ENCODE measurements around the gene ATE1.
A peak's percentile ranks its signal among the peaks of the same experiment; 100 is the strongest.

Gene ATE1

GRCh38 chr10:121715076-121715475 lies 212.8 kb downstream of the ATE1 start:
- no peak overlapping the region for H3K4me3 ChIP-seq (ENCODE audit: low read length)
- TF ChIP-seq CTCF (conservative IDR thresholded peaks at IDR 0.05; ENCODE audit: low read length): no peak
- no peak for DNase-seq (ENCODE audit: low read depth)

DNA sequence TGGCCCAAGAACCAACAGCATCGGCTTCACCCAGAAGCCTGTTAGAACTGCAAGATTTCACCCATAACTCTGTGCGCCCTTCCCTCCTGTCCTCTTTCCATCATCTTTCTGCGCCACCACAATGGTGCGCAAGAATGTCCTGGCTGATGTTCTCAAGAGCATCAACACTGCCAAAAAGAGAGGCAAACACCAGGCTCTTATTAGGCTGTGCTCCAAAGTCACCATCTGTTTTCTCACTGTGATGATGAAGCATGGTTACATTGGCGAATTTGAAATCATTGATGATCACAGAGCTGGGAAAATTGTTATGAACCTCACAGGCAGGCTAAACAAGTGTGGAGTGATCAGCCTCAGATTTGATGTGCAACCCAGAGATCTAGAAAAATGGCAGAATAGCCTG lies 214.3 kb downstream of the ATE1 start:
- no peak overlapping the region for H3K4me3 ChIP-seq (ENCODE audit: low read length)
- no peak for TF ChIP-seq CTCF (conservative IDR thresholded peaks at IDR 0.05; ENCODE audit: low read length)
- peak; percentile 29 for DNase-seq (ENCODE audit: low read depth)

- no peak for TF ChIP-seq CTCF (conservative IDR thresholded peaks at IDR 0.05; ENCODE audit: low read length)
- no peak overlapping the region for H3K4me3 ChIP-seq (ENCODE audit: low read length)
- no peak for DNase-seq (ENCODE audit: low read depth)
Observed at GRCh38 chr10:121710971-121711370, 216.9 kb downstream of the ATE1 start.

DNA sequence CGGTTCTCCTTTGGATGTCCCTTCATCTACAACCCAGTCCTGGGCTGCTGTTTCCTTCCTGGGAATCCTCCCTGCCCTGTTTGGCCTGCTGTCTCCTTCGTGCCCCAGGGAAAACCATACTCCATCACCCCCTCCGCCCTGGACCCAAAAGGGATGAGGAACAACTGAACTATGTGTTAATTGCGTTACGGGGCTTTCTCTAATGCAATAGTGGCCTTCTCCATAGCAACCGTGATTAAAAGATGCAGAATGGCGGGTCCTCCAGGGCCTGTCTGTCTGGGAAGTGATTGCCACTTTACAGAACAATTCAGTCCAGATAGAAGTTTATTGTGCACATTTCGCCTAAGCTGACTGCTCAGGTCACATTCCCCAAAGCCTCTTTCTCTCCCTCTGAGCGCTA lies 217.6 kb downstream of the ATE1 start:
- no peak for DNase-seq (ENCODE audit: low read depth)
- no peak overlapping the region for H3K4me3 ChIP-seq (ENCODE audit: low read length)
- no peak for TF ChIP-seq CTCF (conservative IDR thresholded peaks at IDR 0.05; ENCODE audit: low read length)

GRCh38 chr10:121709675-121710073 lies 218.2 kb downstream of the ATE1 start:
- no peak overlapping the region for H3K4me3 ChIP-seq (ENCODE audit: low read length)
- TF ChIP-seq CTCF (conservative IDR thresholded peaks at IDR 0.05; ENCODE audit: low read length): no peak
- DNase-seq (ENCODE audit: low read depth): no peak

DNA sequence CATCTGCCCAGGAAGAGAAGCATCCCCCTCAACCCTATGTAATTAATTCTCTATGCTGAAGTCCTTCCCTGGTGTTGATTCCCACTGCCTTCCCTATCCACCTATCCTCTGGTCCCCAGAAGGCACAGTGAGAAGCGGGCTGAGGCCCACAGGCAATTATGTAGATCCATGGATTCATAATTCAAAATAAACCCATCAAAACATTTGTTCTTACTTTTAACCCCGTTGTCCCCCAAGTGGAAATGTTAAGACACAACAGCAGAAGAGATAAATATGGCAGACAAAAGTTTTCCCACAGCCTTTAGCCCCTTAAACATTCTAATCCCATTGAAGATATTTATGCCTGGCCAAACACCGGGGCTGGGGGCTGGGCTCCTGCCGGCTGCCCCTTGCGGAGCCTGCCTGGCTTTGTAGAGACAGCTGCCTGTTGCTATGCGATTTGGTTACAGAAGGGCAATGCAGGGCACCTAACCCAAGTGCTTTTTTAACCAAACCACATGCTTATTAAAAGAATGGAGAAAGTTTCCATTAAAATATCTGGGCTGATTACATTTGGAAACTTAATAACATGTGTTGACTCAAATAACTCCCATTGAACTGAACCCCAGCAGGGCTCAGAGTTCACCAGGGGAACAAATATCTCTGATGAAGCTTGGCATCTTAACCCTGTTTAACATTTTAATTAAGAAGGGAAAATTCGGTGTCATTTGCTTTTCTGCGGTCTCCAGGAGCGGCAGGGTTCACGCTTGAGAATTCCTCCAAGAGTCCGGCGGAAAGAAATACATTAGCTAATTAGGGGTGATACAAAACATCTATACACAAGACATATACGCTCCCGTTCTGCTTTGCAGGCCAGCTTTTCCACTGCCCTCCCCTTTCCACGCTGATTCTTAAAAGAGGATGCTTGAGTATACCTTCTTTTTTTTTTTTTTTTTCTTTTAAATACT lies 218.8 kb downstream of the ATE1 start:
- TF ChIP-seq CTCF (conservative IDR thresholded peaks at IDR 0.05; ENCODE audit: low read length): no peak
- no peak overlapping the region for H3K4me3 ChIP-seq (ENCODE audit: low read length)
- no peak for DNase-seq (ENCODE audit: low read depth)

Measured in AG10803 (cell line).